IMR-90 (cell line): Measurements from ENCODE around the gene DNAAF3. TPM values are rescaled to one million over a fixed set of nuclear protein-coding genes. Genes with fewer than 3 reads are reported as not detected.

ENCODE experiments used
- ATAC-seq: fragments of 200-7000 bp; cut with Tn5 transposase; 2 replicates; pipeline ENCODE4 v1.9.1; 2020; ENCODE audit warnings: low read depth, mild to moderate bottlenecking, moderate library complexity
- BruUV-seq: library from RNA; stranded (reverse); fragments of 400-500 nt; replicated peaks from 2 replicates; lab custom pipeline; 2021; lab: Mats Ljungman, UMichigan
- CTCF ChIA-PET: fragments of 300-600 bp; formaldehyde crosslinking; extraction: SDS; loops from one replicate; lab custom pipeline; 2021; ENCODE audit warnings: antibody characterized with exemption; lab: Yijun Ruan, JAX
- POLR2A ChIA-PET: fragments of 300-600 bp; sonication (Branson Sonifier 250); formaldehyde crosslinking; loops from one replicate; lab custom pipeline; 2022; ENCODE audit warnings: antibody characterized with exemption; ENCODE audit not compliant: unreplicated experiment; lab: Charles Lee
- DNase-seq: peaks from one replicate; pipeline ENCODE4 v3.0.0; 2013
- H2AFZ ChIP-seq: replicated peaks from 2 replicates; pipeline ENCODE3; 2013; ENCODE audit warnings: low read length, mild to moderate bottlenecking; ENCODE audit not compliant: poor library complexity
- H2AK5ac ChIP-seq: 2 replicates; pipeline ENCODE4 v1.6.1; 2013; ENCODE audit warnings: low read depth, low read length, inconsistent platforms
- H2AK9ac ChIP-seq: replicated peaks from 2 replicates; pipeline ENCODE3; 2013; ENCODE audit warnings: mild to moderate bottlenecking, low read depth, low read length, moderate library complexity; ENCODE audit not compliant: poor library complexity
- H2BK120ac ChIP-seq: 2 replicates; pipeline ENCODE4 v1.6.1; 2013; ENCODE audit warnings: low read depth, low read length, inconsistent platforms
- H2BK15ac ChIP-seq: 3 replicates; pipeline ENCODE4 v1.6.1; 2013; ENCODE audit warnings: low read depth, low read length, inconsistent platforms
- H2BK20ac ChIP-seq: 2 replicates; pipeline ENCODE4 v1.6.1; 2013; ENCODE audit warnings: low read depth, mild to moderate bottlenecking, inconsistent platforms, low read length, moderate library complexity
- H2BK5ac ChIP-seq: 2 replicates; pipeline ENCODE4 v1.6.1; 2013; ENCODE audit warnings: mild to moderate bottlenecking, low read depth, low read length, inconsistent platforms; ENCODE audit not compliant: poor library complexity, severe bottlenecking
- H3K14ac ChIP-seq: replicated peaks from 2 replicates; pipeline ENCODE4 v1.6.1; 2013; ENCODE audit warnings: low read depth, low read length, inconsistent platforms
- H3K18ac ChIP-seq: 2 replicates; pipeline ENCODE4 v1.6.1; 2013; ENCODE audit warnings: low read depth, low read length, control low read depth
- H3K23ac ChIP-seq: 2 replicates; pipeline ENCODE4 v1.6.1; 2013; ENCODE audit warnings: low read depth, low read length, inconsistent platforms
- H3K27ac ChIP-seq: 2 replicates; pipeline ENCODE4 v1.5.1; 2013; ENCODE audit warnings: mild to moderate bottlenecking, control low read depth, low read length; ENCODE audit not compliant: insufficient read depth
- H3K27me3 ChIP-seq: 2 replicates; pipeline ENCODE4 v1.6.1; 2013; ENCODE audit warnings: low read length; ENCODE audit not compliant: control insufficient read depth, insufficient read depth
- H3K36me3 ChIP-seq: 2 replicates; pipeline ENCODE4 v1.6.1; 2013; ENCODE audit warnings: low read length, mixed read lengths; ENCODE audit not compliant: control insufficient read depth, insufficient read depth
- H3K4ac ChIP-seq: 2 replicates; pipeline ENCODE4 v1.6.1; 2013; ENCODE audit warnings: low read depth, low read length, inconsistent platforms
- H3K4me1 ChIP-seq: 2 replicates; pipeline ENCODE4 v1.6.1; 2013; ENCODE audit warnings: low read length, mixed read lengths; ENCODE audit not compliant: control insufficient read depth, insufficient read depth
- H3K4me2 ChIP-seq: 2 replicates; pipeline ENCODE4 v1.6.1; 2013; ENCODE audit warnings: low read depth, mild to moderate bottlenecking, control low read depth, low read length, moderate library complexity
- H3K4me3 ChIP-seq: 2 replicates; pipeline ENCODE4 v1.5.1; 2013; ENCODE audit warnings: low read depth, mild to moderate bottlenecking, control low read depth, low read length, moderate library complexity; ENCODE audit not compliant: insufficient read depth
- H3K56ac ChIP-seq: 2 replicates; pipeline ENCODE4 v1.6.1; 2013; ENCODE audit warnings: low read length, inconsistent platforms; ENCODE audit not compliant: insufficient read depth; ENCODE audit errors: extremely low read depth
- H3K79me1 ChIP-seq, 2 experiments: 2 replicates each; pipeline ENCODE4 v1.6.1; 2013; ENCODE audit warnings: low read length in 2 of 2, inconsistent platforms in 1 of 2, low read depth in 1 of 2
- H3K9ac ChIP-seq: 2 replicates; pipeline ENCODE4 v1.6.1; 2013; ENCODE audit warnings: low read depth, low read length, control low read depth
- H3K9me1 ChIP-seq: 2 replicates; pipeline ENCODE4 v1.6.1; 2013; ENCODE audit warnings: low read length, inconsistent platforms; ENCODE audit not compliant: insufficient read depth
- H3K9me3 ChIP-seq: 2 replicates; pipeline ENCODE4 v1.6.1; 2013; ENCODE audit warnings: low read length; ENCODE audit not compliant: control insufficient read depth, insufficient read depth
- H4K20me1 ChIP-seq: 2 replicates; pipeline ENCODE4 v1.6.1; 2013; ENCODE audit warnings: low read length, inconsistent platforms; ENCODE audit not compliant: insufficient read depth
- H4K5ac ChIP-seq: 2 replicates; pipeline ENCODE4 v1.6.1; 2013; ENCODE audit warnings: mild to moderate bottlenecking, low read depth, low read length, control low read depth
- H4K8ac ChIP-seq, 2 experiments: 2 replicates each; pipeline ENCODE4 v1.6.1; 2013; ENCODE audit warnings: low read depth in 2 of 2, low read length in 2 of 2, control low read depth in 1 of 2, inconsistent platforms in 1 of 2
- H4K91ac ChIP-seq: 2 replicates; pipeline ENCODE4 v1.6.1; 2013; ENCODE audit warnings: low read depth, low read length, inconsistent platforms; ENCODE audit not compliant: insufficient read depth
- BHLHE40 ChIP-seq: fragments of 150-350 bp; IDR thresholded peaks from 2 replicates; pipeline ENCODE4 v1.6.1; 2016; ENCODE audit warnings: mild to moderate bottlenecking, low read depth, low read length
- CEBPB ChIP-seq: IDR thresholded peaks from 2 replicates; pipeline ENCODE4 v1.6.1; 2012; ENCODE audit warnings: low read depth, low read length, improper control_type of control experiment
- CHD1 ChIP-seq: IDR thresholded peaks from 2 replicates; pipeline ENCODE4 v1.6.1; 2012; ENCODE audit warnings: low read depth, low read length, improper control_type of control experiment
- CTCF ChIP-seq: conservative IDR thresholded peaks from 2 replicates; pipeline ENCODE4 v1.5.1; 2012; ENCODE audit warnings: mild to moderate bottlenecking, low read depth, low read length, improper control_type of control experiment
- ELK1 ChIP-seq: fragments of 150-350 bp; IDR thresholded peaks from 2 replicates; pipeline ENCODE4 v1.6.1; 2016; ENCODE audit warnings: low read depth, mild to moderate bottlenecking, low read length, moderate library complexity, borderline replicate concordance
- FOS ChIP-seq: fragments of 150-350 bp; IDR thresholded peaks from 2 replicates; pipeline ENCODE4 v1.6.1; 2016; ENCODE audit warnings: low read depth, low read length
- MAFK ChIP-seq: IDR thresholded peaks from 2 replicates; pipeline ENCODE4 v1.6.1; 2012; ENCODE audit warnings: low read depth, low read length, improper control_type of control experiment
- MAZ ChIP-seq: IDR thresholded peaks from 2 replicates; pipeline ENCODE4 v1.6.1; 2012; ENCODE audit warnings: low read depth, mild to moderate bottlenecking, low read length, improper control_type of control experiment, moderate library complexity, borderline replicate concordance
- MXI1 ChIP-seq: IDR thresholded peaks from 2 replicates; pipeline ENCODE4 v1.6.1; 2012; ENCODE audit warnings: low read depth, mild to moderate bottlenecking, low read length, moderate library complexity, borderline replicate concordance
- NFE2L2 ChIP-seq: fragments of 150-350 bp; IDR thresholded peaks from 2 replicates; pipeline ENCODE4 v1.6.1; 2016; ENCODE audit warnings: low read depth, mild to moderate bottlenecking, low read length
- POLR2A ChIP-seq: IDR thresholded peaks from 2 replicates; pipeline ENCODE4 v1.6.1; 2012; ENCODE audit warnings: mild to moderate bottlenecking, low read depth, low read length
- RAD21 ChIP-seq: IDR thresholded peaks from 2 replicates; pipeline ENCODE4 v1.6.1; 2012; ENCODE audit warnings: low read length, improper control_type of control experiment
- RCOR1 ChIP-seq: IDR thresholded peaks from 2 replicates; pipeline ENCODE4 v1.6.1; 2012; ENCODE audit warnings: mild to moderate bottlenecking, low read length, improper control_type of control experiment; ENCODE audit not compliant: insufficient replicate concordance
- RFX5 ChIP-seq: IDR thresholded peaks from 2 replicates; pipeline ENCODE4 v1.8.0; 2012; ENCODE audit warnings: low read depth, mild to moderate bottlenecking, low read length, moderate library complexity
- SMC3 ChIP-seq: fragments of 150-350 bp; IDR thresholded peaks from 2 replicates; pipeline ENCODE4 v1.6.1; 2016; ENCODE audit warnings: low read depth, mild to moderate bottlenecking, antibody characterized with exemption, low read length, moderate library complexity
- USF2 ChIP-seq: fragments of 150-350 bp; IDR thresholded peaks from 2 replicates; pipeline ENCODE4 v1.6.1; 2017; ENCODE audit warnings: mild to moderate bottlenecking, antibody characterized with exemption, low read length, low read depth
- WGBS, 2 experiments: methylation state at CpG; one replicate each; pipeline versions ENCODE4 v1.1.5 to v1.1.7; 2013; ENCODE audit warnings: missing lambda C conversion rate in 2 of 2; ENCODE audit not compliant: insufficient read length in 1 of 2; ENCODE audit errors: extremely low coverage in 2 of 2; 5-methylcytosine and 5-hydroxymethylcytosine counted together
- dilution Hi-C: fragments of 300-500 bp; cut with HindIII; formaldehyde crosslinking; loops from one replicate; pipeline ENCODE4 v1.14.3; 2018; ENCODE audit warnings: low sequenced_read_pairs; ENCODE audit not compliant: unreplicated experiment
- in situ Hi-C: fragments of 300-500 bp; cut with MboI; formaldehyde crosslinking; loops from 3 replicates; pipeline ENCODE4 v1.14.3; 2019; ENCODE audit warnings: low sequenced_read_pairs, inconsistent platforms, mixed read lengths
- intact Hi-C: fragments of 100-400 bp; cut with micrococcal nuclease; formaldehyde crosslinking; loops from 2 replicates; pipeline ENCODE4 v1.10.0; 2022
- polyA plus RNA-seq, 3 experiments: library from polyadenylated mRNA; depleted of rRNA; stranded (reverse); fragments of >200 nt; gene quantifications; 2 replicates each; pipeline ENCODE4 v1.2.3, GENCODE V29; 2012; ENCODE audit warnings: low replicate concordance in 1 of 3
- total RNA-seq: library from RNA; depleted of rRNA; stranded (reverse); fragments of >200 nt; gene quantifications from 2 replicates; pipeline ENCODE4 v1.2.3, GENCODE V29; 2012

The DNAAF3 gene
- total and polyA plus RNA-seq, 2 of the 4 experiments (the other 2 are of a cell fraction) = 0.34 TPM; not detected in 1

- H2AK5ac ChIP-seq = no peak overlapping the region
- ChIA-PET POLR2A (no interaction called here), CTCF (no interaction called here)
- H3K18ac ChIP-seq = no peak overlapping the region
- H2AFZ ChIP-seq = no peak overlapping the region
- no peak for TF ChIP-seq MAFK
- no peak for TF ChIP-seq RFX5
- no peak for TF ChIP-seq BHLHE40
- TF ChIP-seq SMC3 = no peak
- no peak for TF ChIP-seq RAD21
- TF ChIP-seq NFE2L2 = no peak
- TF ChIP-seq ELK1 = no peak
- no peak for TF ChIP-seq RCOR1
- no peak for TF ChIP-seq USF2
- no peak for TF ChIP-seq CHD1
- no peak for TF ChIP-seq MXI1
- no peak for TF ChIP-seq MAZ
- TF ChIP-seq CEBPB = no peak
- no peak for TF ChIP-seq CTCF
- no peak for TF ChIP-seq POLR2A
- TF ChIP-seq FOS = no peak
- H3K27ac ChIP-seq = no peak overlapping the region
- H3K36me3 ChIP-seq = no peaks in the 10 kb centered on the region
- H3K14ac ChIP-seq = no peak overlapping the region
- peaks cover 37% of the 10 kb centered on the region for H3K27me3 ChIP-seq
- H3K4me2 ChIP-seq = no peak overlapping the region
- no peak overlapping the region for H3K4me3 ChIP-seq
- peaks cover 8% of the 10 kb centered on the region; the same call in 1 of the 2 replicates for H4K20me1 ChIP-seq
- H3K4me1 ChIP-seq = peaks cover 4% of the 10 kb centered on the region
- H3K23ac ChIP-seq = no peak overlapping the region
- no peak overlapping the region for H2BK120ac ChIP-seq
- dilution Hi-C loops (no loop called here), intact Hi-C loops (no loop called here), in situ Hi-C loops (no loop called here)
- BruUV-seq = no TSS peak
- H4K5ac ChIP-seq = no peak overlapping the region
- no peaks in the 10 kb centered on the region for H3K9me1 ChIP-seq
- WGBS, 2 experiments = 67% methylated on average over 10 of the region's 20 CpGs; no CpG with 5 or more reads in 1 of the 2 experiments
- H4K91ac ChIP-seq = no peak overlapping the region
- H2BK20ac ChIP-seq = no peak overlapping the region
- H3K4ac ChIP-seq = no peak overlapping the region
- DNase-seq (no peak), ATAC-seq (no peak)
- H3K56ac ChIP-seq = no peak overlapping the region
- no peak overlapping the region for H2BK5ac ChIP-seq
- no peak overlapping the region for H2AK9ac ChIP-seq
- H2BK15ac ChIP-seq = no peak overlapping the region
- no peak overlapping the region for H3K9ac ChIP-seq
- H3K79me1 ChIP-seq = no peaks in the 10 kb centered on the region
- no peaks in the 10 kb centered on the region for H3K9me3 ChIP-seq
- H4K8ac ChIP-seq = no peak overlapping the region
Measured at GRCh38 chr19:55181740-55182139, 15.3 kb upstream of the DNAAF3 start.
